Right lobe of liver (tissue), 6 donors: ENCODE measurements around the gene ING2. TPM values are rescaled to one million over a fixed set of nuclear protein-coding genes. Genes with fewer than 3 reads are reported as not detected.

ENCODE experiments used
- ATAC-seq, 4 donors: fragments of 200-7000 bp; cut with Tn5 transposase; one replicate each; pipeline ENCODE4 v1.9.1; 2020; ENCODE audit warnings: mild to moderate bottlenecking in 4 of 4, moderate library complexity in 4 of 4
- DNase-seq, 3 donors: peaks; one replicate each; pipeline ENCODE4 v3.0.0-alpha.2; 2020
- H3K27ac ChIP-seq, 3 donors: fragments of 200-600 bp; one replicate each; pipeline ENCODE4 v1.8.0; 2022
- H3K27me3 ChIP-seq, 2 donors: fragments of 200-600 bp; one replicate each; pipeline ENCODE4 v1.8.0; 2022
- H3K36me3 ChIP-seq, 4 donors: fragments of 200-600 bp; sonication (generic) in 1 of 4; one replicate each; pipeline versions ENCODE4 v1.5.1 to v1.8.0; 2017 to 2022; ENCODE audit warnings: control low read depth in 1 of 4
- H3K4me1 ChIP-seq, 4 donors: fragments of 200-600 bp; sonication (generic) in 1 of 4; one replicate each; pipeline versions ENCODE4 v1.5.1 to v1.8.0; 2017 to 2022; ENCODE audit warnings: control low read depth in 1 of 4
- H3K4me3 ChIP-seq, 3 donors: fragments of 200-600 bp; one replicate each; pipeline ENCODE4 v1.8.0; 2022
- H3K9me3 ChIP-seq, 4 donors: fragments of 200-600 bp; sonication (generic) in 1 of 4; one replicate each; pipeline versions ENCODE4 v1.5.1 to v1.8.0; 2017 to 2022; ENCODE audit warnings: control low read depth in 1 of 4
- POLR2A ChIP-seq: fragments of 450-650 bp; IDR thresholded peaks from one replicate; pipeline ENCODE4 v1.6.1; 2017; ENCODE audit warnings: antibody characterized with exemption, mild to moderate bottlenecking
- WGBS: methylation state at CpG from one replicate; pipeline ENCODE4 v1.1.6; 2018; ENCODE audit warnings: low coverage, low lambda C conversion rate; ENCODE audit not compliant: insufficient coverage; ENCODE audit errors: missing lambda C conversion rate; 5-methylcytosine and 5-hydroxymethylcytosine counted together
- intact Hi-C, 2 donors: fragments of 100-400 bp; cut with DNase I; formaldehyde crosslinking; loops; one replicate each; pipeline versions ENCODE4 v1.11.2 to v1.14.1; 2022
- total RNA-seq, 6 experiments: library from RNA; depleted of rRNA in 2 of 6; stranded (reverse); fragments of >200 nt in 2 of 6; fragmentation: NEBNext Ultra II Directional in 3 of 6; extraction: Animal tissue kit (Norgen Biotek cat#: 25700) in 3 of 6; gene quantifications; one replicate each; pipeline versions ENCODE4 v1.1.0 to v1.2.4, GENCODE V29; 2016 to 2023
- TF ChIP-seq, protein P1 (sequence below), 4 donors: fragments of 200-600 bp in 3 of 4; fragments of 450-650 bp in 1 of 4; IDR thresholded peaks; one replicate each; pipeline versions ENCODE4 v1.5.1 to v1.8.0; 2016 to 2022; ENCODE audit warnings: antibody characterized with exemption in 4 of 4, mild to moderate bottlenecking in 2 of 4
- donor health status: DM: no; HTN: yes; CAD: no.
- donor health status: DM: no; HTN: no; CAD: no.
- donor health status: DM: no; HTN: no; CAD: no.
- donor health status: DM: no; HTN: yes; CAD: no.
- donor health status: DM: no; HTN: yes; CAD: no.

The ING2 gene
- total RNA-seq, 6 experiments from 2014 or later: 3.5 to 7.3 (median 5.6) TPM

DNA sequence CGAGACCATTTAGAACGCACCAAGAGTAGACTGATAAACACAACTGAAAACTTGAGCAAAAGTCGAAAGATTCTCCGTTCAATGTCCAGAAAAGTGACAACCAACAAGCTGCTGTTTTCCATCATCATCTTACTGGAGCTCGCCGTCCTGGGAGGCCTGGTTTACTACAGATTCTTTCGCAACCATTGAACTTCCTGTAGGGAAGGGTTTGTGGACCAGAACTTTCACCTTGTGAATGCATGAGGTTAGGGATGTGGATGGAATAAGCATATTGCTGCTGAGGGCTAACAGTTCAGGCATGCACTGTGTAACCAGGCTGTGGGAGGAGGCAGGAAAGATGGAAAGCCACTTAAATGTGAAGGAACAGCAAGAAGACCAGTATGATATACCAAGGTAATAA is 20.9 kb upstream of the ING2 start:
- Histone ChIP-seq H3K27ac (no peak overlapping the region), H3K27me3 (no peaks in the 10 kb centered on the region), H3K4me1 (no peaks in the 10 kb centered on the region), H3K4me3 (no peak overlapping the region), H3K36me3 (no peaks in the 10 kb centered on the region), H3K9me3 (no peaks in the 10 kb centered on the region)
- 82% methylated on average over 6 of the region's 7 CpGs for WGBS
- TF ChIP-seq, protein P1, sequence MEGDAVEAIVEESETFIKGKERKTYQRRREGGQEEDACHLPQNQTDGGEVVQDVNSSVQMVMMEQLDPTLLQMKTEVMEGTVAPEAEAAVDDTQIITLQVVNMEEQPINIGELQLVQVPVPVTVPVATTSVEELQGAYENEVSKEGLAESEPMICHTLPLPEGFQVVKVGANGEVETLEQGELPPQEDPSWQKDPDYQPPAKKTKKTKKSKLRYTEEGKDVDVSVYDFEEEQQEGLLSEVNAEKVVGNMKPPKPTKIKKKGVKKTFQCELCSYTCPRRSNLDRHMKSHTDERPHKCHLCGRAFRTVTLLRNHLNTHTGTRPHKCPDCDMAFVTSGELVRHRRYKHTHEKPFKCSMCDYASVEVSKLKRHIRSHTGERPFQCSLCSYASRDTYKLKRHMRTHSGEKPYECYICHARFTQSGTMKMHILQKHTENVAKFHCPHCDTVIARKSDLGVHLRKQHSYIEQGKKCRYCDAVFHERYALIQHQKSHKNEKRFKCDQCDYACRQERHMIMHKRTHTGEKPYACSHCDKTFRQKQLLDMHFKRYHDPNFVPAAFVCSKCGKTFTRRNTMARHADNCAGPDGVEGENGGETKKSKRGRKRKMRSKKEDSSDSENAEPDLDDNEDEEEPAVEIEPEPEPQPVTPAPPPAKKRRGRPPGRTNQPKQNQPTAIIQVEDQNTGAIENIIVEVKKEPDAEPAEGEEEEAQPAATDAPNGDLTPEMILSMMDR (IDR thresholded peaks at IDR 0.05): no peak
- TF ChIP-seq POLR2A: no peak
- intact Hi-C loops: no loop called here
- no peak for ATAC-seq
- no peak for DNase-seq

DNA sequence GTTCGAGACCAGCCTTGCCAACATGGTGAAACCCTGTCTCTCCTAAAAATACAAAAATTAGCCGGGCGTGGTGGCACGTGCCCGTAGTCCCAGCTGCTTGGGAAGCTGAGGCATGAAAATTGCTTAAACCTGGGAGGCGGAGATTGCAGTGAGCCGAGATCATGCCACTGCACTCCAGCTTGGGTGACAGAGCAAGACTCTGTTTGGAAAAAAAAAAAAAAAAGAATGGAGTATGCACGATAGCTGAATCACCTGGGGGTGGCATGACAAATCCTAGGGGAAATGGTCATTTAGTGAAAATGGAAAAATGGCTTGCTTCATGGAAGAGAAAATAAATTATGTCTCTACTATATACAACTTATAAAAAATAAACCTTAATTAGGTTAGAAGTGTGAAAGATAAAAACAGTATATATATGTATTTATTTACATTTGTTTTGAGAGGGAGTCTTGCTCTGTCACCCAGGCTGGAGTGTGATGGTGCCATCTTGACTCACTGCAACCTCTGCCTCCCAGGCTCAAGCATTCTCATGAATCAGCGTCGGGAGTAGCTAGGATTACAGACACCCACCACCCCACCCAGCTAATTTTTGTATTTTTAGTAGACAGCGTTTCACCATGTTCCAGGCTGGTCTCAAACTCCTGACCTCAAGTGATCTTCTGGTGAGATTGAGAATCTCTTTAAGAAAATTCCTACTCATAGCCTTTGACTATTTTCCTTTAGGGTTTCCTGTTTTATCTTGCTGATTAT is 19.3 kb upstream of the ING2 start:
- WGBS: 81% methylated on average over 6 of the region's 11 CpGs
- no peak for ATAC-seq
- H3K4me1 ChIP-seq: no peaks in the 10 kb centered on the region
- no peaks in the 10 kb centered on the region for H3K9me3 ChIP-seq
- TF ChIP-seq, protein P1 (IDR thresholded peaks at IDR 0.05): no peak
- TF ChIP-seq POLR2A: no peak
- no peaks in the 10 kb centered on the region for H3K27me3 ChIP-seq
- H3K4me3 ChIP-seq: no peak overlapping the region
- DNase-seq: no peak
- intact Hi-C loops: no loop called here
- H3K36me3 ChIP-seq: no peaks in the 10 kb centered on the region
- no peak overlapping the region for H3K27ac ChIP-seq

DNA sequence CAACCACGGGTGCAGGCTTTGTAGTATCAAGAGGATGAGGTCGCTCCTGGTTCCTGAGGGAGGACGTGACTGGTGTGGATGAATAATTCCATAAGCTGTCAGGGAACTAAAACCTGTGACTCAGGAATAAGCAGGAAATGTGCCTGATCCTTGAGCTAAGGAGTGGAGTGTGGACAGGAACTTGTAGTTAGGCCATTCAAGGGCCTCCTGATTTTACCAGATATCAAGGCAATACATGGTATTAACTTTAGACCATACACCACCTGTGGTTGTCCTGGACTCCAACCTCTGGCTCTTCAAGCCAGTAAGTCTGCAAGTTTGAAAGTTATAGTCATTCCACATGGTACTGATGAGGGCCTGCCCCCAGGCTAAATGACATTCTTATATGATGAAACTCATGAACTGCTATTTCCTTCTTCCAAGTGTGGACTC is 12.1 kb upstream of the ING2 start:
- Histone ChIP-seq H3K27me3 (no peaks in the 10 kb centered on the region), H3K4me3 (no peak overlapping the region), H3K9me3 (no peaks in the 10 kb centered on the region), H3K27ac (no peak overlapping the region), H3K4me1 (no peaks in the 10 kb centered on the region), H3K36me3 (no peaks in the 10 kb centered on the region)
- DNase-seq: no peak
- intact Hi-C loops: no loop called here
- TF ChIP-seq POLR2A: no peak
- TF ChIP-seq, protein P1 (IDR thresholded peaks at IDR 0.05): no peak
- ATAC-seq: no peak
- 92% methylated on average over 3 of the region's 3 CpGs for WGBS

DNA sequence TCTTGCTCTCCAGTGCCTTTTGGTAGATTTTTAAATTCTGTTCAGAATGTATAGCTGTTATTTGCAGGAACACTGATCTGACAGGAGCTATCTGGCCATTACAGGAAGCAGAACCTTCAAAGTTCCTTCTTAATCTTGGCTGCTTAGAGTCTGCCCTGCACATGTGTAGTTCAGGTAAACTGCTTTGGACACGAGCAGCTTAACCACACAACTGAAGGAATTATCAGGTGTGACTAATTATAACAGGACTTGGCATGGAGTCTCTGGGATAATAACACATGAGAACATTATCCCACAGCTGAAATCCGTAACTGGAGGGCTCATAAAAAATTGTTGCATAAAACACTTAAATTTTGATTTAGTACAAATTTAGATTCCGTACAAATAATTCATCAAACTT is 11.6 kb upstream of the ING2 start:
- intact Hi-C loops: no loop called here
- H3K4me1 ChIP-seq: no peaks in the 10 kb centered on the region
- TF ChIP-seq, protein P1 (IDR thresholded peaks at IDR 0.05): no peak
- TF ChIP-seq POLR2A: no peak
- H3K27me3 ChIP-seq: no peaks in the 10 kb centered on the region
- H3K4me3 ChIP-seq: no peak overlapping the region
- ATAC-seq (no peak), DNase-seq (no peak)
- H3K9me3 ChIP-seq: no peaks in the 10 kb centered on the region
- no peak overlapping the region for H3K27ac ChIP-seq
- 87% methylated on average over 3 of the region's 3 CpGs for WGBS
- no peaks in the 10 kb centered on the region for H3K36me3 ChIP-seq
